PFSK-1 (cell line): Measurements from ENCODE around the gene NUSAP1.

ENCODE experiments used
- POLR2AphosphoS5 ChIP-seq: IDR thresholded peaks from 2 replicates; pipeline ENCODE4 v1.6.1; 2012; ENCODE audit warnings: low read depth, mild to moderate bottlenecking, control low read depth, low read length, moderate library complexity
- REST ChIP-seq, 2 experiments: IDR thresholded peaks; 2 replicates each; pipeline versions ENCODE4 v1.6.1 to v1.8.0; 2011 to 2012; ENCODE audit warnings: low read depth in 2 of 2, low read length in 2 of 2, control low read depth in 1 of 2, inconsistent platforms in 1 of 2, mild to moderate bottlenecking in 1 of 2, moderate library complexity in 1 of 2; ENCODE audit not compliant: insufficient read depth in 1 of 2
- TAF1 ChIP-seq: IDR thresholded peaks from 2 replicates; pipeline ENCODE4 v1.6.1; 2012; ENCODE audit warnings: low read length, control low read depth, borderline replicate concordance; ENCODE audit not compliant: insufficient read depth

DNA sequence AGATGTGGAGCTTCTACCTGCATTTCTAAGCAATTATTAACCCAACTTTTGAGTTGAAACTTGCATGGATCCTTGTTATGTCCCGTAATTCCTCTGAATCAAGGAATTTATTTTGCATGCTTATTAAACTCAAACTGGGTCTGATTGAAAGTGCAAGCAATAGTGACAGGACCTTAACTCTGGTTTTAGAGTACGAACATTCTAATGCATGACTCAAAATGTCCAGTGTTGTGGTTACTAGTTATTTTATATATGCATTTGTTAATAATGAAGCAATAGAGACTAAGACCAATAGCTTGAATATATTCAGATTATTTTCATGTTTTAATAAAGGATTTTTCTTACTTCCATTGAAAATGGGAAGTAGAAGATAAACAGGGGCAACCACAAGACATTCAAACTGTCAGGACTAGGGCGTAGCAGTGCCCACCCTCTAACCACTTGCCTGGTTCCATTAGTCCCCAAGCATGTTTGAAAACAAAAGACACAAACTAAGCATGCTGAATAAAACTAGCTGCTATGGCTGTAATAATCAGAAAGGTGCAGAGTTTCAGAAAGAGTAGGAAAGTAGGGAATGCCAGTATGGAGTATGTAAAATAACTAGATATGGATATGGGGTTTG lies 28.4 kb upstream of the NUSAP1 start:
- no peak for TF ChIP-seq REST (IDR thresholded peaks at IDR 0.05; ENCODE audit: insufficient read depth in 1 of 2, low read depth in 2 of 2, low read length in 2 of 2)
- TF ChIP-seq TAF1: no peak
- no peak for TF ChIP-seq POLR2AphosphoS5
